Kidney epithelial cell (primary cell): ENCODE measurements around the gene THADA. TPM values are rescaled to one million over a fixed set of nuclear protein-coding genes. Genes with fewer than 3 reads are reported as not detected.
"Not testable (repeated sequence)": the region's sequence is repeated elsewhere in the genome, so short reads cannot be mapped to it uniquely, and the experiment has no call there.

Experiments used
- DNase-seq: peaks from one replicate; pipeline ENCODE4 v3.0.0-alpha.2; 2010; ENCODE audit warnings: low read depth
- H3K27me3 ChIP-seq: 2 replicates; pipeline ENCODE4 v1.6.0; 2011; ENCODE audit warnings: low read length; ENCODE audit not compliant: control insufficient read depth, insufficient read depth
- H3K36me3 ChIP-seq: 2 replicates; pipeline ENCODE4 v1.5.1; 2011; ENCODE audit warnings: low read length; ENCODE audit not compliant: control insufficient read depth, insufficient read depth
- H3K4me3 ChIP-seq: 2 replicates; pipeline ENCODE4 v1.5.1; 2011; ENCODE audit warnings: low read depth, mild to moderate bottlenecking, control low read depth, low read length
- CTCF ChIP-seq: IDR thresholded peaks from 2 replicates; pipeline ENCODE4 v1.5.1; 2011; ENCODE audit warnings: mild to moderate bottlenecking, moderate library complexity, low read length, control low read depth, inconsistent platforms; ENCODE audit not compliant: insufficient read depth, poor library complexity, severe bottlenecking
- total RNA-seq: library from RNA; depleted of rRNA; stranded (reverse); fragments of >200 nt; gene quantifications from 2 replicates; pipeline ENCODE4 v1.2.3, GENCODE V29; 2015

The THADA gene
- 17.7 and 21.5 TPM in 2 replicates for total RNA-seq

GRCh38 chr2:43595603-43596412 is at the start of gene THADA:
Gene THADA (minus strand): TSS chr2:43596038. CDS start chr2:43592392, 3,646 bp downstream.
- Histone ChIP-seq H3K27me3 (no peaks in the 10 kb centered on the region), H3K36me3 (no peaks in the 10 kb centered on the region), H3K4me3 (peak within 1 kb of the TSS; percentile 76)
- peak; percentile 96 for DNase-seq
- TF ChIP-seq CTCF: no peak

GRCh38 chr2:43643680-43644079 is 47.8 kb upstream of the THADA start:
- Histone ChIP-seq H3K4me3 (no peak overlapping the region), H3K27me3 (no peaks in the 10 kb centered on the region), H3K36me3 (no peaks in the 10 kb centered on the region)
- no peak for TF ChIP-seq CTCF
- DNase-seq: no peak

- no peaks in the 10 kb centered on the region for H3K36me3 ChIP-seq
These were observed 46.5 kb upstream of the THADA start for GRCh38 chr2:43642363-43642762.

GRCh38 chr2:43637030-43637803 is 41.4 kb upstream of the THADA start, which contains the start of gene PLEKHH2:
Gene PLEKHH2 (plus strand): TSS chr2:43637260. CDS start chr2:43644674, 7,414 bp downstream.
- H3K4me3 ChIP-seq: peak within 1 kb of the TSS; percentile 90
- no peaks in the 10 kb centered on the region for H3K27me3 ChIP-seq
- no peak for TF ChIP-seq CTCF
- peak; percentile 31 for DNase-seq
- H3K36me3 ChIP-seq: no peaks in the 10 kb centered on the region

More at GRCh38 chr2:43642363-43642762, 46.5 kb upstream of the THADA start:
- no peak for TF ChIP-seq CTCF
- DNase-seq: no peak
- no peak overlapping the region for H3K4me3 ChIP-seq
- no peaks in the 10 kb centered on the region for H3K27me3 ChIP-seq

- TF ChIP-seq CTCF: no peak
- DNase-seq: no peak
- no peaks in the 10 kb centered on the region for H3K36me3 ChIP-seq
- no peaks in the 10 kb centered on the region for H3K27me3 ChIP-seq
- H3K4me3 ChIP-seq: peak overlapping the region; percentile 90
These were observed 40.8 kb upstream of the THADA start for GRCh38 chr2:43636621-43637020.

- H3K36me3 ChIP-seq, DNase-seq, H3K27me3 ChIP-seq, H3K4me3 ChIP-seq: not testable (repeated sequence)
These were observed 40.3 kb upstream of the THADA start for GRCh38 chr2:43636153-43636552.
